AG20443 (cell line): ENCODE results near the gene OTUD7B.
"Not testable (repeated sequence)": the region's sequence is repeated elsewhere in the genome, so short reads cannot be mapped to it uniquely, and the experiment has no call there.

Experiments used
- DNase-seq: peaks from one replicate; pipeline ENCODE4 v3.0.0; 2012; ENCODE audit warnings: low spot score, mixed read lengths

Gene OTUD7B

DNA sequence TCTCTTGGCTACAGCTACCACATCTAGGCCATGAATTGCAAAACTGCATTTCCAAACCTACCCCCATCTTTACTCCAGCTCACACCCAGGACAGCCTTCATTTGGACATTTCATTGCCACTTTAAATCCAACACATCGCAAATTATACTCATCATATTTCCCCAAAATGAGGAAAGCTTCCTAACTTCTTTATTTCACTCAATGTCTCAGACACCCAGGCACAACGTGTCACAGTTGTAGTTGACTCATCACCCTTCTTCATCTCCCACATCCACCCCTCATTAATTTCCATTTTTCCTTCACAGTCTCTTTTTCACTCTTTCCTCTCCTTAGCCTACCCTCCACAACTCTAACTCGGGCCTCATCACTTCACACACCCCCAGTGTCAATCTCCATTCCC is 6.7 kb downstream of the OTUD7B start:
- no peak for DNase-seq

DNA sequence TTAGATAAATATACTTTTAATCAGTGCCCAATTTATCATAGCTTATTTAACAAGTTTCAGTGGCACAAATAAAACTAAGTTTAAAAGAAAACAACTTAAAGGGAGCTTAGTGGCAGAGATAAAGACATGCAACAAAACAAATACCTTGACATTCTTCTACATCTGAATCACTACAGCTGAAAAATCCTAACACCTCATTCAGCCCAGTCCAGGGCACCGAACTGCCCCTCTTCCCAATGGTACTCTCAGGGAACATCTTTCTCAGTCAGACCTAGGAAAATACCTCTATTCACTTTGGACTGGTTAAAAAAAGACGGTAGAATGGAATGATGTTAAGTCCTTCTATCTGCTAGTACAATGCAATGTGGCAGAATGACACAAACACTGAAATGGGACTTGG is 8.3 kb downstream of the OTUD7B start:
- DNase-seq = no peak

- DNase-seq = no peak
Observed at GRCh38 chr1:150001415-150001814, 9.1 kb downstream of the OTUD7B start.

GRCh38 chr1:149997585-149998262 is 12.8 kb downstream of the OTUD7B start:
- no peak for DNase-seq

GRCh38 chr1:149995927-149996326 is 14.6 kb downstream of the OTUD7B start:
- peak; percentile 22 for DNase-seq

- DNase-seq = no peak
Observed at GRCh38 chr1:149993764-149994163, 16.8 kb downstream of the OTUD7B start.

DNA sequence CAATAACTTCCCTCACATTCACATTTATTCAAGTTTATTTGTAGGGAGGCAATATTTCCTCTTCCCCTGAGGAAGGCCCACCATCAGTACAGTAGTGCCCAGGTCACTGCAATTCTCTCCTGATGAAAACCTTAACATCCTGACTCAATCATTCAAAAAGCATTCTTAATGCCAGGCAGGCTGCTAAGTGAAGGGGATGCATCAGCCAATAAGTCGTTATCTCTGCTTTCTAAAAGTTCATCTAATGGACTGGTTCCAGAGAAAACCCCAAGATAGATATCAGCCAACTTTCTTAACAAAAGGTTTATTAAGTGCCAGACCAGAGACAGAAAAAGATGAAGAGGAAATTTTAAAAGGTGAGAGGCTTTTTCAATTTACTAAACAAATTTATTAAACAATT is 17.3 kb downstream of the OTUD7B start:
- DNase-seq = no peak

- no peak for DNase-seq
Observed at GRCh38 chr1:149987297-149987595, 23.3 kb downstream of the OTUD7B start.

- peak; percentile 83 for DNase-seq
Observed at GRCh38 chr1:149986486-149987296, 23.8 kb downstream of the OTUD7B start.

GRCh38 chr1:149979972-149980540 is 30.5 kb downstream of the OTUD7B start:
- DNase-seq = no peak

- no peak for DNase-seq
Observed at GRCh38 chr1:149979245-149979971, 31.1 kb downstream of the OTUD7B start.

- DNase-seq = no peak
Observed at GRCh38 chr1:149978547-149979023, 31.9 kb downstream of the OTUD7B start.

GRCh38 chr1:149977345-149977744 is 33.2 kb downstream of the OTUD7B start:
- DNase-seq = no peak

DNA sequence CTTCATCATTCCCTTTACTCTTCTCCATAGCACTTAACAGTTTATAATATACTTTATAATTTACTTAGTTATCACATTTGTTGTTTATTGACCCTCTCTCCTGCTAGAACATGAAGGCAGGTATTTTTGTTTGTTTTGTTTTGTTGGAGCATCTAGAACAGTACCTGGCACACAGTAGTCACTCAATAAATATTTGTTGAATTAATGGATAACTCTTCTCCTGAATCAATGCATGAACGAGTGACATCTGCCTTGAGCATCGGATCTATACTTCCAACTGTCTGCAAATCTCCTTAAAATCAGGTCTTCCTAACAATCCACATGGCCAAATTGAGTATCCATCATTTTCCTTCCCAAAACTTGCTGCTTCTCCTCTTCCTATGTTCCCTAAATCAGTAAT is 38.0 kb downstream of the OTUD7B start:
- DNase-seq = no peak

- no peak for DNase-seq
Observed at GRCh38 chr1:149967646-149968045, 42.9 kb downstream of the OTUD7B start.

DNA sequence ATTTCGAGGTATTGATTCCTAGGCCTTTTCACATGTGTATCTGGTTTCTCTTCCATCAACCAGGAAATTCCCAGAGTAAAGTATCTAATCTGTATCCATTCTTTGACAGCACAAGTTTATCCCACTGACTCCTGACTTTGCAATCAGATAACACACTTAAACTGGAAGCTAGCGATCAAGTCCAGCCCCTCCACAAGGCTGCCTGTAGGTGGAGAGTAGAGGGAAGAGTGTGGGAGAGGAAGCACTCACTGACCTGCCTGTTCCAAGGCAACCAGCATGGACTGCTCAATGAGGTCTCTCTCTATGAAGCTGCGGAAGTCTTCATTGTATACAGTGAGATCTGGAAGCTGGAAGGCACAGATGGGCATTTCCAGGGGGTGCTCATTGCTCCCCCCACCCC is 43.5 kb downstream of the OTUD7B start:
- no peak for DNase-seq

GRCh38 chr1:149966405-149966804 is 44.1 kb downstream of the OTUD7B start:
- no peak for DNase-seq

- DNase-seq = no peak
Observed at GRCh38 chr1:149965440-149965839, 45.1 kb downstream of the OTUD7B start.

- DNase-seq = no peak
Observed at GRCh38 chr1:149963358-149963757, 47.2 kb downstream of the OTUD7B start.

DNA sequence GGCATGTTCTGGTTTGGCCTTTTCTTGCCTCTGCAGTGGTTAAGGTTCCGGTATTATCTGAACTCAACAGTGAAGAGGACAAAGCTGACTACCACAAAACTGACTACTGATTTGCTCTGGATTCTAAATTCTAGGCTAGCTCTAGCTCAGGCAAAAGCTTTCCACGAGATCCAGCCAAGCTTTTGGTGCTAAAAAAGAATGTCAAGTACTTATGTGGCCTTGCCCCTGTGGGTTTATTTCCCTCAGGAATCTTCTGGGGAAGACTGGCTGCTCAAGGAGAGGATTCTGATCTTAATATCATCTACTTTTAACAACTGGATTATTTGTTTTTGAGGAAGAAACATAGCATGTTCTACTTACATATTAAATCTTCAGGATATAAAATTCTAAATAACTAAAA is 47.8 kb downstream of the OTUD7B start:
- DNase-seq = no peak

DNA sequence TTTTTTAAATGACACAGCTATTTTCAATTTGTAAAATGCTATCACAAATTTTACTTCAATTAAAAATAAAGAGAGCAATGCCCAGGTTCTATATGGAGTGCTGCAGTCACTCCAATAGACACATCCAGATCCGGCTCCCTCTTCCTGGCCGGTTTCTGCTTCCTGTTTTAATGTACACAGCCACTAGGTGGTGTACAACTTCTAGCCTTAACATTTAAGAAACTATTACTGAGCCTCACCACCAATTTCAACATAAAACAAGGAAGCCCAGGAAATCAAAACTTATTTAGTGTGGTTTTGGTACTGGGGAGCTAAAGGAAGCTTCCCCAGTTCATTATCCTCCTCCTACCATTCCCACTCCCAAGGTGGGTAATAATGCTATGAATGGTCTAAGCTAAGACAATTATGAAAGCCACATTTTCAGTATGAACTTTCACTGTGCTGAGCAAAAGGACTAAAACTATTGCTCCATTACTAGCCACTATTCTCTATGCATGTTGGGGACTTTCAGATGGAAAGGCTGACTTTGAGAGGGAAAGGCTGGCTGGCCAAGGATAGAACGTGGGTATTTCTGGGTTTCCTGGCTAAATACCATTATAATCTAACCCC is 48.4 kb downstream of the OTUD7B start:
- peak; percentile 75 for DNase-seq

DNA sequence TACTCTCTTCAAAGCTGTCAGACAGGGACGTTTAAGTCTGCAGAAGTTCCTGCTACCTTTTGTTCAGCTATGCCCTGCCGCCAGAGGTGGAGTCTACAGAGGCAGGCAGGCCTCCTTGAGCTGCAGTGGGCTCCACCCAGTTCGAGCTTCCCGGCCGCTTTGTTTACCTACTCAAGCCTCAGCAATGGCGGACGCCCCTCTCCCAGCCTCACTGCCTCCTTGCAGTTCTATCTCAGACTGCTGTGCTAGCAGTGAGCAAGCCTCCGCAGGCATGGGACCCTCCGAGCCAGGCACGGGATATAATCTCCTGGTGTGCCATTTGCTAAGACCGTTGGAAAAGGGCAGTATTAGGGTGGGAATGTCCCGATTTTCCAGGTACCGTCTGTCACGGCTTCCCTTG is 53.0 kb downstream of the OTUD7B start:
- DNase-seq = not testable (repeated sequence)
